Activated naive CD4-positive, alpha-beta T cell treated with anti-CD3 and anti-CD28 coated beads, Interleukin-2, amount 10 ng/mL, durations not matched to agents 5 hours and 36 hours (primary cell): ENCODE data around the gene MROH2A. TPM values are rescaled to one million over a fixed set of nuclear protein-coding genes. Genes with fewer than 3 reads are reported as not detected.

ENCODE experiments used
- total RNA-seq, 2 experiments: library from RNA; stranded (reverse); gene quantifications; one replicate each; pipeline ENCODE4 v1.2.3, GENCODE V29; 2021

MROH2A gene, protein sequence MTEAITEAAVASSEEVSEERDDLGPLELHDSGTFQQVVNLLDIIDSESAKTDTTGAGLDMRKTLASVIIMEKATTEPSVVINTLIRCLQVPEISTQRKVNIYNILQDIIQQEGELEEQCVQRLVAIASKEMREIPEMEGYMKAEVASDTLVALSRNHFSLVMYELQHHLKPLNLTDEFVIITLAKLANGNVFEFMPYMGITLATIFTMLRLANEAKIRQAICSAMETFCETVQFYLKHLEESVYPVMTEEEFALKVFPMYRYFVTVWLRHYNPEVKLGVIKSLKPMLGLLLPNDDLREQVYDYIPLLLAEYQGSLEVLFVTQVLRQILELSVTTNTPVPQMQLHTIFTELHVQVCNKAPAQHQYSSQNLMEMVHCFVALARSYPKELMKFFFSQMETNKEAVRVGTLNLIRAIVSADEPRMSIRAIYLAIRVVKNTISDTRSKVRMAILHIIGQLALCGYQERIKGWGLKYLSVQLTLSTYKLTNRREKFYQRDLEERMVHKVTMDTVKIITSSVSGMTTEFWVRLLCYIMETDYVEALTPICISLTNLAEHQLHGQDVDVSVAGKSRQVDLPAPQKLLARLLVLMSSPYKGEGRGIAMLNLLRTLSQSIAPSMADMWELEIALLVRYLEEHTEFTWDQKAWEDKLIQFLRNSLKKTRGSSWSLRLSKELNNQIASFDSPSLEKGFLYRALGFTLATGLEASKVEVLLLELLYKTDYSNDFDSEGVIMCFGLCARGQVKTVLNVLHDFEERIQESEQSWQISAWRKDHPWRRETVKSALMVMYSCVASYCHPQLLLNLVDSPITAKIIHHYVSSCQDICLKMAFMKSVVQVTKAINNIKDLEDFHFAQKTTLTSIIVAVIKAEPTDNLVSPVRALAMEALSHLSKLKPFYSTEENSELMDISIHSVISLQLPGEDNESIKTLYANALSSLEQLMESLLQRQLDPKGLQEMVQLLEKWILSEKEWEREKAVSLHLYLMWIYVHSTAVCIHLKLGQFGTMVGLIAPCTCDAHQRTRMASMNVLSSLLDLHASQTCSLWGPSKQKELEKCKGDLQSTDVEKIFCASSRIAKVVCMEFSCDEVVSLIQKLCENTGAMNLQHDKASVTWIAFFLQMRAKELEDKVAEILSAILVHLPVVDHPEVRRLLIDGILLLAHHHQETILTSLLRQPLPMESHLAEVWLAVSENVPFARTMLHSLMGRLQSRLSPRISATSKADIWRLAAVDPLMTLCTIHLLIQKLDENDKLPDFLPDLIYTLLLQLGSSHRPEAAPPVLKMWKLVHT (N-terminal part only)
- total RNA-seq = not detected

DNA sequence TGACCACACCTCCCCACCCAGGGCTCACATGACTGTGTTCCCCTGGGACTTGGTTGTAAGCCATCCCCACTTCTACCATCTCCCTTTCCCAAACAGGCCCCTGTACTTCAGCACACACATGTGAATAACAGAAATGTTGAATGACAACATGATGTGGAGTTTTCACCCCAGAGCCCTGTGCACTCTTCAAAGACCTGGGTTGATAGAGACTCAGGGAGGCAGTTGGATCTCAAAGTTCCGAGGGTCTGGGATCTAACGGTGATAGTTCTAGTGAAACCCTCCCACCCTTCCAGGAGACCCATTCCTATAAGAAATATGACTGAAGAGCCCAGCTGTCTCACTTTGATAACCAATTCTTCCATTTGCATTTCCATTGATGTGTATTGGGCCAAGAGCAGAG lies at the start of gene MROH2A:
Gene MROH2A (plus strand): TSS at position 301 of the 400 bp plus-strand sequence. CDS start 1,029 bp downstream, outside the sequence.

DNA sequence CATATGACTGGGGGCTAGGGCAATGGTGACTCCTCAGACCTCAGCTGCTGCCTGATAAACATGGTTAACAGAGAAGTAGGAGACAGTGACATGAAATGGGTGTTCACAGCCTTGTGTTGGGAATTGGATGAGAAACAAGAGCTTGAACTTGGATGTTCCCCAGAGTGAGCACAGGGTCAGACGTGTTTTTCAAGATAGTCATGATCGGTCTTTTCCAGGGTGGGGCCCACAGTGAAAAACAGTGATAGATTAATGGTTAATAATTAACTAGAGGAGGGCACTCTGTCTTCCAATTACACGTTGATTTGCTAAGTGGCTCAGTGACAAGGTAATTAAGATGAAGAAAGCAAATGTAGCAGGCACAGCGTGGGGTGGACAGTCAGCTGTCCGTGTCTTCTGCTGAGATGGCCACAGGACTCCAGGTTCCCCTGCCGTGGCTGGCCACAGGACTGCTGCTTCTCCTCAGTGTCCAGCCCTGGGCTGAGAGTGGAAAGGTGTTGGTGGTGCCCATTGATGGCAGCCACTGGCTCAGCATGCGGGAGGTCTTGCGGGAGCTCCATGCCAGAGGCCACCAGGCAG lies 49.3 kb upstream of the MROH2A start, which contains the start of gene UGT1A3:
Gene UGT1A3 (plus strand): TSS at position 320 of the 579 bp plus-strand sequence. CDS start 85 bp downstream, at position 405.

DNA sequence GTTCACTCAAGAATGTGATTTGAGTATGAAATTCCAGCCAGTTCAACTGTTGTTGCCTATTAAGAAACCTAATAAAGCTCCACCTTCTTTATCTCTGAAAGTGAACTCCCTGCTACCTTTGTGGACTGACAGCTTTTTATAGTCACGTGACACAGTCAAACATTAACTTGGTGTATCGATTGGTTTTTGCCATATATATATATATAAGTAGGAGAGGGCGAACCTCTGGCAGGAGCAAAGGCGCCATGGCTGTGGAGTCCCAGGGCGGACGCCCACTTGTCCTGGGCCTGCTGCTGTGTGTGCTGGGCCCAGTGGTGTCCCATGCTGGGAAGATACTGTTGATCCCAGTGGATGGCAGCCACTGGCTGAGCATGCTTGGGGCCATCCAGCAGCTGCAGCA lies 18.1 kb upstream of the MROH2A start, which contains the start of gene UGT1A1:
Gene UGT1A1 (plus strand): TSS at position 228 of the 400 bp plus-strand sequence. CDS start 18 bp downstream, at position 246.

DNA sequence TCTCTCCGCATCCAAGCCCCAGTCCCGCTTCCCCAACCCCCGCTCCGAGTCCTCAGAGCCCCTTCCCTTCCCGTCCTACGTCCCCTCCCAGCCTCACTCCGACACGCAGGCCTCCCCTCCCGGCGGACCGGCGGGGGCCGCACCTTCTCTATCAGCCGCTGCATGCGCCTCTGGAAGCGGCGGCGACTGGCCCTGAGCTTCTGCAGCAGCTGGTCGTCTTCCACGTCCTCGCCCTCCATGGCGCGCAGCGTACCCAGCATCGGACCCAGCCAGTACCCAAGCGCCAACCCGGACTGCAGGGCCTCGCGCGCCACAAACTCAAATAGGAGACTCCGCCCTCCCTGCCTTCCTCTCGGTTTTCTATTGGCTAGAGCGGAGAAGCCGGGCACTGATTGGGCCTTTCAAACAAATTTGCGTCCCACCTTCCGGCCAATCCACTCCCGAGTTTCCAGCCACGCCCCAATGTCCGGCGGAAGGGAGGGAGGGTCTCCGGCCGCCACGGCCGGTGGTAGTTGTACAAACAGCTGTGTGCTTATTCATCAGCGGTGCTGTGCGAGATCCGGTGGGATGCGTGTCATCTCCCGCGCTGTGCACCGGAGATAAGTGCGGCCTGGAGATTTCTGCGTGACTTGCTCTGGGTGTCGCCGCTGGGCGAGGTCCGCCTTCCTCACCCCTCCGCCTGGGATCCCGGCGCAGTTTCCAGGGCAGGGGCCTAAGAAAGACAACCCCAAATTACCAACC lies 76.3 kb downstream of the MROH2A start, which contains the start of gene HJURP:
Gene HJURP (minus strand): TSS at position 295 of the 741 bp plus-strand sequence. CDS start 35 bp downstream, at position 260.

DNA sequence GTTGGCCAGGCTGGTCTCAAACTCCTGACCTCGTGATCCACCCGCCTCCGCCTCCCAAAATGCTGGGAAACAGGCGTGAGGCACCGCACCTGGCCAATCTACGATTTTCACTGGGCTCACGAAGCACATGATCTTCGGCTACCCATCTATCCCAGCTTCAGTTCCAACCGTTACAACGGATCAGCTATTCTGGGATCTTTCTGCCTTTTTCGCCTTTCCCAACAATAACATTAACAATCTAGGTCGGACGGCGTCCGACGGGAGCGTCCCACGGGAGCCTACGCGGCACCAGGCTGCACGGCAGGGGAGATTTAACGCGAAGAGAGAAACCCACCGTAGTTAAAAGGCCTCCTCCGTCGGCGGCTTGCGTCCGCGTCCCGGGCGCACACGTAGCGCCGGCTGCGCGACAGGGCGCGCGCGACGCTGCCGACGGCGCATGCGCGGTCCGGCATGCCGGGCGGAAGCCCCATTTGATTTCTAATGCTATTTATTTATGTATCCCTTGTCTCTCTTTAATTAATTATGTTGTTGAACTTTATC lies 89.9 kb downstream of the MROH2A start, which contains the start of gene MSL3B:
Gene MSL3B (minus strand): TSS at position 394 of the 540 bp plus-strand sequence.

Other genes starting within 250 kb of the MROH2A start
- gene USP40, start 211.5 kb upstream of the MROH2A start, total RNA-seq = 10 to 100 TPM; 18.7 to 20.3 TPM
- not detected for gene UGT1A8, start 160.7 kb upstream of the MROH2A start, total RNA-seq
- gene UGT1A10, start 141.9 kb upstream of the MROH2A start, total RNA-seq = not detected
- gene UGT1A9, start 106.4 kb upstream of the MROH2A start, total RNA-seq = not detected
- gene UGT1A7, start 96.4 kb upstream of the MROH2A start, total RNA-seq = not detected
- not detected for gene UGT1A6, start 85.4 kb upstream of the MROH2A start, total RNA-seq
- gene UGT1A5, start 65.4 kb upstream of the MROH2A start, total RNA-seq = not detected
- gene UGT1A4, start 59.6 kb upstream of the MROH2A start, total RNA-seq = not detected
- gene UGT1A3, start 49.3 kb upstream of the MROH2A start, total RNA-seq = not detected
- not detected for gene UGT1A1, start 18.1 kb upstream of the MROH2A start, total RNA-seq
- 10 to 100 TPM; 92.0 to 93.8 TPM for gene HJURP, start 76.2 kb downstream of the MROH2A start, total RNA-seq
- gene TRPM8, start 139.0 kb downstream of the MROH2A start, total RNA-seq = not detected